IMR-90 (cell line): ENCODE data around the gene SLC38A1. TPM values are rescaled to one million over a fixed set of nuclear protein-coding genes. Genes with fewer than 3 reads are reported as not detected.

Source experiments
- ATAC-seq: fragments of 200-7000 bp; cut with Tn5 transposase; 2 replicates; pipeline ENCODE4 v1.9.1; 2020; ENCODE audit warnings: low read depth, mild to moderate bottlenecking, moderate library complexity
- BruUV-seq: library from RNA; stranded (reverse); fragments of 400-500 nt; replicated peaks from 2 replicates; lab custom pipeline; 2021; lab: Mats Ljungman, UMichigan
- CTCF ChIA-PET: fragments of 300-600 bp; formaldehyde crosslinking; extraction: SDS; loops from one replicate; lab custom pipeline; 2021; ENCODE audit warnings: antibody characterized with exemption; lab: Yijun Ruan, JAX
- POLR2A ChIA-PET: fragments of 300-600 bp; sonication (Branson Sonifier 250); formaldehyde crosslinking; loops from one replicate; lab custom pipeline; 2022; ENCODE audit warnings: antibody characterized with exemption; ENCODE audit not compliant: unreplicated experiment; lab: Charles Lee
- DNase-seq: peaks from one replicate; pipeline ENCODE4 v3.0.0; 2013
- H2AFZ ChIP-seq: replicated peaks from 2 replicates; pipeline ENCODE3; 2013; ENCODE audit warnings: low read length, mild to moderate bottlenecking; ENCODE audit not compliant: poor library complexity
- H2AK5ac ChIP-seq: 2 replicates; pipeline ENCODE4 v1.6.1; 2013; ENCODE audit warnings: low read depth, low read length, inconsistent platforms
- H2AK9ac ChIP-seq: replicated peaks from 2 replicates; pipeline ENCODE3; 2013; ENCODE audit warnings: mild to moderate bottlenecking, low read depth, low read length, moderate library complexity; ENCODE audit not compliant: poor library complexity
- H2BK120ac ChIP-seq: 2 replicates; pipeline ENCODE4 v1.6.1; 2013; ENCODE audit warnings: low read depth, low read length, inconsistent platforms
- H2BK15ac ChIP-seq: 3 replicates; pipeline ENCODE4 v1.6.1; 2013; ENCODE audit warnings: low read depth, low read length, inconsistent platforms
- H2BK20ac ChIP-seq: 2 replicates; pipeline ENCODE4 v1.6.1; 2013; ENCODE audit warnings: low read depth, mild to moderate bottlenecking, inconsistent platforms, low read length, moderate library complexity
- H2BK5ac ChIP-seq: 2 replicates; pipeline ENCODE4 v1.6.1; 2013; ENCODE audit warnings: mild to moderate bottlenecking, low read depth, low read length, inconsistent platforms; ENCODE audit not compliant: poor library complexity, severe bottlenecking
- H3K14ac ChIP-seq: replicated peaks from 2 replicates; pipeline ENCODE4 v1.6.1; 2013; ENCODE audit warnings: low read depth, low read length, inconsistent platforms
- H3K18ac ChIP-seq: 2 replicates; pipeline ENCODE4 v1.6.1; 2013; ENCODE audit warnings: low read depth, low read length, control low read depth
- H3K23ac ChIP-seq: 2 replicates; pipeline ENCODE4 v1.6.1; 2013; ENCODE audit warnings: low read depth, low read length, inconsistent platforms
- H3K27ac ChIP-seq: 2 replicates; pipeline ENCODE4 v1.5.1; 2013; ENCODE audit warnings: mild to moderate bottlenecking, control low read depth, low read length; ENCODE audit not compliant: insufficient read depth
- H3K27me3 ChIP-seq: 2 replicates; pipeline ENCODE4 v1.6.1; 2013; ENCODE audit warnings: low read length; ENCODE audit not compliant: control insufficient read depth, insufficient read depth
- H3K36me3 ChIP-seq: 2 replicates; pipeline ENCODE4 v1.6.1; 2013; ENCODE audit warnings: low read length, mixed read lengths; ENCODE audit not compliant: control insufficient read depth, insufficient read depth
- H3K4ac ChIP-seq: 2 replicates; pipeline ENCODE4 v1.6.1; 2013; ENCODE audit warnings: low read depth, low read length, inconsistent platforms
- H3K4me1 ChIP-seq: 2 replicates; pipeline ENCODE4 v1.6.1; 2013; ENCODE audit warnings: low read length, mixed read lengths; ENCODE audit not compliant: control insufficient read depth, insufficient read depth
- H3K4me2 ChIP-seq: 2 replicates; pipeline ENCODE4 v1.6.1; 2013; ENCODE audit warnings: low read depth, mild to moderate bottlenecking, control low read depth, low read length, moderate library complexity
- H3K4me3 ChIP-seq: 2 replicates; pipeline ENCODE4 v1.5.1; 2013; ENCODE audit warnings: low read depth, mild to moderate bottlenecking, control low read depth, low read length, moderate library complexity; ENCODE audit not compliant: insufficient read depth
- H3K56ac ChIP-seq: 2 replicates; pipeline ENCODE4 v1.6.1; 2013; ENCODE audit warnings: low read length, inconsistent platforms; ENCODE audit not compliant: insufficient read depth; ENCODE audit errors: extremely low read depth
- H3K79me1 ChIP-seq, 2 experiments: 2 replicates each; pipeline ENCODE4 v1.6.1; 2013; ENCODE audit warnings: low read length in 2 of 2, inconsistent platforms in 1 of 2, low read depth in 1 of 2
- H3K9ac ChIP-seq: 2 replicates; pipeline ENCODE4 v1.6.1; 2013; ENCODE audit warnings: low read depth, low read length, control low read depth
- H3K9me1 ChIP-seq: 2 replicates; pipeline ENCODE4 v1.6.1; 2013; ENCODE audit warnings: low read length, inconsistent platforms; ENCODE audit not compliant: insufficient read depth
- H3K9me3 ChIP-seq: 2 replicates; pipeline ENCODE4 v1.6.1; 2013; ENCODE audit warnings: low read length; ENCODE audit not compliant: control insufficient read depth, insufficient read depth
- H4K20me1 ChIP-seq: 2 replicates; pipeline ENCODE4 v1.6.1; 2013; ENCODE audit warnings: low read length, inconsistent platforms; ENCODE audit not compliant: insufficient read depth
- H4K5ac ChIP-seq: 2 replicates; pipeline ENCODE4 v1.6.1; 2013; ENCODE audit warnings: mild to moderate bottlenecking, low read depth, low read length, control low read depth
- H4K8ac ChIP-seq, 2 experiments: 2 replicates each; pipeline ENCODE4 v1.6.1; 2013; ENCODE audit warnings: low read depth in 2 of 2, low read length in 2 of 2, control low read depth in 1 of 2, inconsistent platforms in 1 of 2
- H4K91ac ChIP-seq: 2 replicates; pipeline ENCODE4 v1.6.1; 2013; ENCODE audit warnings: low read depth, low read length, inconsistent platforms; ENCODE audit not compliant: insufficient read depth
- CEBPB ChIP-seq: IDR thresholded peaks from 2 replicates; pipeline ENCODE4 v1.6.1; 2012; ENCODE audit warnings: low read depth, low read length, improper control_type of control experiment
- FOS ChIP-seq: fragments of 150-350 bp; IDR thresholded peaks from 2 replicates; pipeline ENCODE4 v1.6.1; 2016; ENCODE audit warnings: low read depth, low read length
- MXI1 ChIP-seq: IDR thresholded peaks from 2 replicates; pipeline ENCODE4 v1.6.1; 2012; ENCODE audit warnings: low read depth, mild to moderate bottlenecking, low read length, moderate library complexity, borderline replicate concordance
- POLR2A ChIP-seq: IDR thresholded peaks from 2 replicates; pipeline ENCODE4 v1.6.1; 2012; ENCODE audit warnings: mild to moderate bottlenecking, low read depth, low read length
- RAD21 ChIP-seq: IDR thresholded peaks from 2 replicates; pipeline ENCODE4 v1.6.1; 2012; ENCODE audit warnings: low read length, improper control_type of control experiment
- RCOR1 ChIP-seq: IDR thresholded peaks from 2 replicates; pipeline ENCODE4 v1.6.1; 2012; ENCODE audit warnings: mild to moderate bottlenecking, low read length, improper control_type of control experiment; ENCODE audit not compliant: insufficient replicate concordance
- RFX5 ChIP-seq: IDR thresholded peaks from 2 replicates; pipeline ENCODE4 v1.8.0; 2012; ENCODE audit warnings: low read depth, mild to moderate bottlenecking, low read length, moderate library complexity
- WGBS, 2 experiments: methylation state at CpG; one replicate each; pipeline versions ENCODE4 v1.1.5 to v1.1.7; 2013; ENCODE audit warnings: missing lambda C conversion rate in 2 of 2; ENCODE audit not compliant: insufficient read length in 1 of 2; ENCODE audit errors: extremely low coverage in 2 of 2; 5-methylcytosine and 5-hydroxymethylcytosine counted together
- dilution Hi-C: fragments of 300-500 bp; cut with HindIII; formaldehyde crosslinking; loops from one replicate; pipeline ENCODE4 v1.14.3; 2018; ENCODE audit warnings: low sequenced_read_pairs; ENCODE audit not compliant: unreplicated experiment
- in situ Hi-C: fragments of 300-500 bp; cut with MboI; formaldehyde crosslinking; loops from 3 replicates; pipeline ENCODE4 v1.14.3; 2019; ENCODE audit warnings: low sequenced_read_pairs, inconsistent platforms, mixed read lengths
- intact Hi-C: fragments of 100-400 bp; cut with micrococcal nuclease; formaldehyde crosslinking; loops from 2 replicates; pipeline ENCODE4 v1.10.0; 2022
- polyA plus RNA-seq, 3 experiments: library from polyadenylated mRNA; depleted of rRNA; stranded (reverse); fragments of >200 nt; gene quantifications; 2 replicates each; pipeline ENCODE4 v1.2.3, GENCODE V29; 2012; ENCODE audit warnings: low replicate concordance in 1 of 3
- total RNA-seq: library from RNA; depleted of rRNA; stranded (reverse); fragments of >200 nt; gene quantifications from 2 replicates; pipeline ENCODE4 v1.2.3, GENCODE V29; 2012
- TF ChIP-seq, protein P1 (sequence below): conservative IDR thresholded peaks from 2 replicates; pipeline ENCODE4 v1.5.1; 2012; ENCODE audit warnings: mild to moderate bottlenecking, low read depth, low read length, improper control_type of control experiment
- TF ChIP-seq, protein P2 (sequence below): fragments of 150-350 bp; IDR thresholded peaks from 2 replicates; pipeline ENCODE4 v1.6.1; 2017; ENCODE audit warnings: mild to moderate bottlenecking, antibody characterized with exemption, low read length, low read depth
- TF ChIP-seq, protein P3 (sequence below): fragments of 150-350 bp; IDR thresholded peaks from 2 replicates; pipeline ENCODE4 v1.6.1; 2016; ENCODE audit warnings: low read depth, mild to moderate bottlenecking, low read length, moderate library complexity, borderline replicate concordance

SLC38A1 gene
- total and polyA plus RNA-seq, 2 of the 4 experiments (the other 2 are of a cell fraction): 22.8 to 61.5 TPM

DNA sequence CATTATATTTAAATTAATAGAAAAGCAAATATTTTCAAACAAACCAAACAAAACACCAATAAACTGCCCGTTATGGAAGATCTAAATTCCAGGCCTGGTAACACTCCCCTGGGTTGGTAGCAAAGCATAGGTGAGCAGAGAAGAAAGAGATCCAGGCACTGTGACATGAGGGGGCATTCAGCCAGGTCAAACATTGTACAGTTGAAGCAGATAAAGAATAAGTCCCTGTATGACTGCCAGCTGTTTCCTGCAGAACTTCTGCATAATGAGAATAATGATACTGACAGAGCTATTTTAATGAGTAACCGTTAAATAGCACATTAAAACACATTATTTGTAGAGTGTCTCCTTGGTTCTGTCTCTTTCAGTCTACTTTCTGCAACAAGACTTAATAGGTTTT, 35.4 kb downstream of the SLC38A1 start:
- H3K56ac ChIP-seq: no peak overlapping the region
- no peak overlapping the region for H2BK20ac ChIP-seq
- no peak overlapping the region for H3K14ac ChIP-seq
- no peak overlapping the region for H2BK15ac ChIP-seq
- no peak overlapping the region for H2AFZ ChIP-seq
- H3K79me1 ChIP-seq: peaks cover 50 to 63% of the 10 kb centered on the region in 2 experiments
- DNase-seq (no peak), ATAC-seq (no peak)
- H3K9ac ChIP-seq: no peak overlapping the region
- intact Hi-C loops: no loop called here
- peaks cover 12% of the 10 kb centered on the region for H3K36me3 ChIP-seq
- H2AK5ac ChIP-seq: no peak overlapping the region
- no peak for TF ChIP-seq CEBPB
- no peak for TF ChIP-seq RFX5
- TF ChIP-seq, protein P1, sequence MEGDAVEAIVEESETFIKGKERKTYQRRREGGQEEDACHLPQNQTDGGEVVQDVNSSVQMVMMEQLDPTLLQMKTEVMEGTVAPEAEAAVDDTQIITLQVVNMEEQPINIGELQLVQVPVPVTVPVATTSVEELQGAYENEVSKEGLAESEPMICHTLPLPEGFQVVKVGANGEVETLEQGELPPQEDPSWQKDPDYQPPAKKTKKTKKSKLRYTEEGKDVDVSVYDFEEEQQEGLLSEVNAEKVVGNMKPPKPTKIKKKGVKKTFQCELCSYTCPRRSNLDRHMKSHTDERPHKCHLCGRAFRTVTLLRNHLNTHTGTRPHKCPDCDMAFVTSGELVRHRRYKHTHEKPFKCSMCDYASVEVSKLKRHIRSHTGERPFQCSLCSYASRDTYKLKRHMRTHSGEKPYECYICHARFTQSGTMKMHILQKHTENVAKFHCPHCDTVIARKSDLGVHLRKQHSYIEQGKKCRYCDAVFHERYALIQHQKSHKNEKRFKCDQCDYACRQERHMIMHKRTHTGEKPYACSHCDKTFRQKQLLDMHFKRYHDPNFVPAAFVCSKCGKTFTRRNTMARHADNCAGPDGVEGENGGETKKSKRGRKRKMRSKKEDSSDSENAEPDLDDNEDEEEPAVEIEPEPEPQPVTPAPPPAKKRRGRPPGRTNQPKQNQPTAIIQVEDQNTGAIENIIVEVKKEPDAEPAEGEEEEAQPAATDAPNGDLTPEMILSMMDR: no peak
- TF ChIP-seq, protein P2, sequence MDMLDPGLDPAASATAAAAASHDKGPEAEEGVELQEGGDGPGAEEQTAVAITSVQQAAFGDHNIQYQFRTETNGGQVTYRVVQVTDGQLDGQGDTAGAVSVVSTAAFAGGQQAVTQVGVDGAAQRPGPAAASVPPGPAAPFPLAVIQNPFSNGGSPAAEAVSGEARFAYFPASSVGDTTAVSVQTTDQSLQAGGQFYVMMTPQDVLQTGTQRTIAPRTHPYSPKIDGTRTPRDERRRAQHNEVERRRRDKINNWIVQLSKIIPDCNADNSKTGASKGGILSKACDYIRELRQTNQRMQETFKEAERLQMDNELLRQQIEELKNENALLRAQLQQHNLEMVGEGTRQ: no peak
- TF ChIP-seq, protein P3, sequence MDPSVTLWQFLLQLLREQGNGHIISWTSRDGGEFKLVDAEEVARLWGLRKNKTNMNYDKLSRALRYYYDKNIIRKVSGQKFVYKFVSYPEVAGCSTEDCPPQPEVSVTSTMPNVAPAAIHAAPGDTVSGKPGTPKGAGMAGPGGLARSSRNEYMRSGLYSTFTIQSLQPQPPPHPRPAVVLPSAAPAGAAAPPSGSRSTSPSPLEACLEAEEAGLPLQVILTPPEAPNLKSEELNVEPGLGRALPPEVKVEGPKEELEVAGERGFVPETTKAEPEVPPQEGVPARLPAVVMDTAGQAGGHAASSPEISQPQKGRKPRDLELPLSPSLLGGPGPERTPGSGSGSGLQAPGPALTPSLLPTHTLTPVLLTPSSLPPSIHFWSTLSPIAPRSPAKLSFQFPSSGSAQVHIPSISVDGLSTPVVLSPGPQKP: no peak
- TF ChIP-seq POLR2A: no peak
- TF ChIP-seq RCOR1: no peak
- TF ChIP-seq MXI1: no peak
- no peak for TF ChIP-seq FOS
- no peak for TF ChIP-seq RAD21
- H3K4me1 ChIP-seq: no peaks in the 10 kb centered on the region
- no peaks in the 10 kb centered on the region for H3K9me3 ChIP-seq
- H2BK5ac ChIP-seq: no peak overlapping the region
- no peak overlapping the region for H4K91ac ChIP-seq
- dilution Hi-C loops: no loop called here
- no peak overlapping the region for H4K5ac ChIP-seq
- H2BK120ac ChIP-seq: no peak overlapping the region
- H3K4me3 ChIP-seq: no peak overlapping the region
- 0 out of 2 replicates have a peak, but pooled peaks cover 3% of the 10 kb centered on the region for H3K9me1 ChIP-seq
- H3K27ac ChIP-seq: no peak overlapping the region
- in situ Hi-C loops: no loop called here
- peaks cover 33% of the 10 kb centered on the region; the same call in 1 of the 2 replicates for H4K20me1 ChIP-seq
- POLR2A ChIA-PET: no interaction called here
- H4K8ac ChIP-seq: no peak overlapping the region
- CTCF ChIA-PET: interaction anchor here (1.2 kb wide), 1 partner anchor 14 kb away, joined by 3 read pairs; no protein-coding TSS in a partner anchor
- H3K23ac ChIP-seq: no peak overlapping the region
- WGBS, 2 experiments: no CpG with 5 or more reads among the region's 2 CpGs
- H3K4me2 ChIP-seq: no peak overlapping the region
- BruUV-seq: no TSS peak
- no peak overlapping the region for H2AK9ac ChIP-seq
- H3K18ac ChIP-seq: no peak overlapping the region
- no peak overlapping the region for H3K4ac ChIP-seq
- H3K27me3 ChIP-seq: no peaks in the 10 kb centered on the region
